ENCODE measurements around the gene DGKG.

DNA sequence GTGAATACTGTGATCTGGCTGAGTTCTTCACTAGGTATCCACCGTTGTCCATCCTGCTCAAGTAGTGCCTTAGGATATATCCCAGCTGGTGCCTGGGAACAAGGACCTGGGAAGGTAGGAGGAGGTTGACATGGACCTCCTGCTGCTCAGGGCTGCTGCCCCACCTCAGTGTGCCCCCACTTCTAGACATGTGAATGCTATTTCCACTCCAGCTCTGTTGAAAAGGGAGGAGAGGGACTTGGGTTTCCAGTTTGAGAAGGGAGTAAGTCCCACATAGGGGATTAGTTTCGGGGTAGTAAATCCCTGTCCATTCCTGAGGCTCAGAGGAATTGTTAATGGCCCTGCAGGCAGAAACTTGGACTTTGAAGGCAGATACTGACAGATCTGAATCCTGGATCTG is 220.2 kb downstream of the DGKG start:
- no peak for TF ChIP-seq POLR2A (IDR thresholded peaks at IDR 0.05; ENCODE audit: low read length)
- no peak for TF ChIP-seq GATA1 (IDR thresholded peaks at IDR 0.05; ENCODE audit: low read depth, low read length)
